Measurements from ENCODE around the gene GLRA1. TPM values are rescaled to one million over a fixed set of nuclear protein-coding genes. Genes with fewer than 3 reads are reported as not detected.

The GLRA1 gene
- total RNA-seq, 1 experiment from 2014 or later: not detected

DNA sequence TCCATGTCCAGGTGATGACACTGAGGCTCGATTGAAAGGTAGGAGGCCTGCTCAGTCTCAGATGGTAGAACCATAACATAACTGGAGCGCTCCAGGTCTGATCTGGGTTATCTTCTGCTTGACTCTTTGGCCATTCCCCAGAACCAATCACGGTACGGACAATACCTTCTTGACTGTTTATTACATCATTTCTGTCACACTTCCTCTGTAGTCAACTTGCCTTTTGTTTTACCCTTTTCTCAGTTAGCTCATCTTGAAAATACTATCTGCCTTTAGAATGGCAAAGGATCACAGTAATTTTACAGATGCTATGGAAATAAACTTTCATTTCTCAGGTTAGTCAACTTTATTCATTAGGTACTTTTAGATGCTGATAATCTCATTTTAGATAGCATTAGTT is 22.4 kb downstream of the GLRA1 start:
- no peak overlapping the region for H3K9ac ChIP-seq (ENCODE audit: low read length)
- ChIA-PET POLR2A (no interaction called here), CTCF (no interaction called here), RAD21 (ENCODE audit: low non-redundant PET in 1 of 2, low total read pairs in 2 of 2, uncharacterized antibody in 2 of 2, unreplicated experiment in 2 of 2) (no interaction called here)
- no peak overlapping the region for H2AFZ ChIP-seq (ENCODE audit: low read depth, low read length, poor library complexity, severe bottlenecking)
- H3K4me2 ChIP-seq (ENCODE audit: low read length): no peak overlapping the region
- TF ChIP-seq, protein P1, sequence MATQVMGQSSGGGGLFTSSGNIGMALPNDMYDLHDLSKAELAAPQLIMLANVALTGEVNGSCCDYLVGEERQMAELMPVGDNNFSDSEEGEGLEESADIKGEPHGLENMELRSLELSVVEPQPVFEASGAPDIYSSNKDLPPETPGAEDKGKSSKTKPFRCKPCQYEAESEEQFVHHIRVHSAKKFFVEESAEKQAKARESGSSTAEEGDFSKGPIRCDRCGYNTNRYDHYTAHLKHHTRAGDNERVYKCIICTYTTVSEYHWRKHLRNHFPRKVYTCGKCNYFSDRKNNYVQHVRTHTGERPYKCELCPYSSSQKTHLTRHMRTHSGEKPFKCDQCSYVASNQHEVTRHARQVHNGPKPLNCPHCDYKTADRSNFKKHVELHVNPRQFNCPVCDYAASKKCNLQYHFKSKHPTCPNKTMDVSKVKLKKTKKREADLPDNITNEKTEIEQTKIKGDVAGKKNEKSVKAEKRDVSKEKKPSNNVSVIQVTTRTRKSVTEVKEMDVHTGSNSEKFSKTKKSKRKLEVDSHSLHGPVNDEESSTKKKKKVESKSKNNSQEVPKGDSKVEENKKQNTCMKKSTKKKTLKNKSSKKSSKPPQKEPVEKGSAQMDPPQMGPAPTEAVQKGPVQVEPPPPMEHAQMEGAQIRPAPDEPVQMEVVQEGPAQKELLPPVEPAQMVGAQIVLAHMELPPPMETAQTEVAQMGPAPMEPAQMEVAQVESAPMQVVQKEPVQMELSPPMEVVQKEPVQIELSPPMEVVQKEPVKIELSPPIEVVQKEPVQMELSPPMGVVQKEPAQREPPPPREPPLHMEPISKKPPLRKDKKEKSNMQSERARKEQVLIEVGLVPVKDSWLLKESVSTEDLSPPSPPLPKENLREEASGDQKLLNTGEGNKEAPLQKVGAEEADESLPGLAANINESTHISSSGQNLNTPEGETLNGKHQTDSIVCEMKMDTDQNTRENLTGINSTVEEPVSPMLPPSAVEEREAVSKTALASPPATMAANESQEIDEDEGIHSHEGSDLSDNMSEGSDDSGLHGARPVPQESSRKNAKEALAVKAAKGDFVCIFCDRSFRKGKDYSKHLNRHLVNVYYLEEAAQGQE (IDR thresholded peaks at IDR 0.05; ENCODE audit: low read depth): no peak
- TF ChIP-seq EZH2 (IDR thresholded peaks at IDR 0.05) (no peak), YY1 (IDR thresholded peaks at IDR 0.05; ENCODE audit: extremely low read depth, insufficient replicate concordance, low read depth, low read length) (no peak), JUND (IDR thresholded peaks at IDR 0.05) (no peak), EZH2phosphoT487 (IDR thresholded peaks at IDR 0.05; ENCODE audit: borderline replicate concordance) (no peak), CEBPB (IDR thresholded peaks at IDR 0.05; ENCODE audit: low read depth) (no peak), TCF7L2 (IDR thresholded peaks at IDR 0.05; ENCODE audit: borderline replicate concordance, extremely low read depth, insufficient read depth, insufficient read length) (no peak), EGR1 (IDR thresholded peaks at IDR 0.05; ENCODE audit: low read depth) (no peak), POLR2AphosphoS5 (IDR thresholded peaks at IDR 0.05; ENCODE audit: low read depth, low read length) (no peak), SRF (IDR thresholded peaks at IDR 0.05; ENCODE audit: low read depth) (no peak), SP1 (IDR thresholded peaks at IDR 0.05; ENCODE audit: low read depth) (no peak), FOSL1 (IDR thresholded peaks at IDR 0.05; ENCODE audit: low read depth) (no peak), POLR2A (IDR thresholded peaks at IDR 0.05; ENCODE audit: borderline replicate concordance, extremely low read depth, insufficient read depth, insufficient read length) (no peak), SIN3A (IDR thresholded peaks at IDR 0.05; ENCODE audit: low read depth) (no peak), ZNF274 (IDR thresholded peaks at IDR 0.05; ENCODE audit: low read depth, low read length) (no peak), ZFX (IDR thresholded peaks at IDR 0.05) (no peak), RAD21 (IDR thresholded peaks at IDR 0.05; ENCODE audit: low read depth) (no peak), CBX3 (IDR thresholded peaks at IDR 0.05; ENCODE audit: low read depth) (no peak)
- TF ChIP-seq, protein P2, sequence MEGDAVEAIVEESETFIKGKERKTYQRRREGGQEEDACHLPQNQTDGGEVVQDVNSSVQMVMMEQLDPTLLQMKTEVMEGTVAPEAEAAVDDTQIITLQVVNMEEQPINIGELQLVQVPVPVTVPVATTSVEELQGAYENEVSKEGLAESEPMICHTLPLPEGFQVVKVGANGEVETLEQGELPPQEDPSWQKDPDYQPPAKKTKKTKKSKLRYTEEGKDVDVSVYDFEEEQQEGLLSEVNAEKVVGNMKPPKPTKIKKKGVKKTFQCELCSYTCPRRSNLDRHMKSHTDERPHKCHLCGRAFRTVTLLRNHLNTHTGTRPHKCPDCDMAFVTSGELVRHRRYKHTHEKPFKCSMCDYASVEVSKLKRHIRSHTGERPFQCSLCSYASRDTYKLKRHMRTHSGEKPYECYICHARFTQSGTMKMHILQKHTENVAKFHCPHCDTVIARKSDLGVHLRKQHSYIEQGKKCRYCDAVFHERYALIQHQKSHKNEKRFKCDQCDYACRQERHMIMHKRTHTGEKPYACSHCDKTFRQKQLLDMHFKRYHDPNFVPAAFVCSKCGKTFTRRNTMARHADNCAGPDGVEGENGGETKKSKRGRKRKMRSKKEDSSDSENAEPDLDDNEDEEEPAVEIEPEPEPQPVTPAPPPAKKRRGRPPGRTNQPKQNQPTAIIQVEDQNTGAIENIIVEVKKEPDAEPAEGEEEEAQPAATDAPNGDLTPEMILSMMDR (IDR thresholded peaks at IDR 0.05 in 2 of 3, conservative IDR thresholded peaks at IDR 0.05 in 1 of 3; ENCODE audit: borderline replicate concordance in 1 of 3, insufficient read depth in 1 of 3, low read depth in 2 of 3, low read length in 2 of 3): no peak
- TF ChIP-seq, protein P3, sequence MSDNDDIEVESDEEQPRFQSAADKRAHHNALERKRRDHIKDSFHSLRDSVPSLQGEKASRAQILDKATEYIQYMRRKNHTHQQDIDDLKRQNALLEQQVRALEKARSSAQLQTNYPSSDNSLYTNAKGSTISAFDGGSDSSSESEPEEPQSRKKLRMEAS (IDR thresholded peaks at IDR 0.05): no peak
- peaks cover 51% of the 10 kb centered on the region for H3K27me3 ChIP-seq (ENCODE audit: insufficient read depth, low read length)
- no peak for ATAC-seq
- H4K20me1 ChIP-seq (ENCODE audit: insufficient read depth): no peaks in the 10 kb centered on the region
- no peaks in the 10 kb centered on the region for H3K9me3 ChIP-seq (ENCODE audit: control insufficient read depth in 1 of 2, insufficient read depth in 1 of 2, low read depth in 1 of 2, low read length in 2 of 2)
- H3K36me3 ChIP-seq (ENCODE audit: control insufficient read depth in 1 of 2, insufficient read depth in 2 of 2, low read length in 2 of 2): no peaks in the 10 kb centered on the region
- no peak overlapping the region for H3K27ac ChIP-seq (ENCODE audit: low read depth, low read length)
- no peak overlapping the region for H3K4me3 ChIP-seq (replicated peaks in 1 of 2; ENCODE audit: low read depth in 1 of 2, low read length in 2 of 2)
- no peaks in the 10 kb centered on the region for H3K9me2 ChIP-seq (ENCODE audit: insufficient read depth)
- no peaks in the 10 kb centered on the region for H3K79me2 ChIP-seq (ENCODE audit: insufficient read depth, low read length)
- intact Hi-C loops (cut with micrococcal nuclease): no loop called here
- H3K4me1 ChIP-seq (ENCODE audit: control insufficient read depth in 1 of 2, insufficient read depth in 2 of 2, low read length in 2 of 2): no peaks in the 10 kb centered on the region
- no peak for DNase-seq (ENCODE audit: low read depth, low spot score)
- no TSS peak for BruUV-seq (replicated peaks)
